ENCODE results near the gene EPB41L3.

DNA sequence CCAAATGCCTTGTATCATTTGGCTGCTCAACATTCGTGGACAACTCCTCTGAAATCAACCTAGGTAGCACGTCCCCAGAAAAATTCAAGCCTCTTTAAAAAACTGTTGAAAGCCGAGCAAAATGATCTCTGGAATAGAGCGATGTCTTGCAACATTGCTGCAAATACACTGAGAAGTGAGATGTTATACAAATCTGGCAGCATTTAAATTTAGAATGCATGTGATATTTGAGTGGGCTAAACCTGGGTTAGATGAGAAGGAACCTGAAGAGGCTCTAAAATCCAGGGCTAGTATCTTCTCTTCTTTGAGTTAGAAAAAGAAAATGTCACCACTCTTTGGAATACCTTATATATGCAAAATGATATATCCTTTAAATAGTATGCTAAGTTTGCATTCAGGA lies 166.8 kb downstream of the EPB41L3 start:
- TF ChIP-seq EZH2 (IDR thresholded peaks at IDR 0.05; ENCODE audit: low read length, missing control alignments) (no peak), CTCF (conservative IDR thresholded peaks at IDR 0.05 in 1 of 2, IDR thresholded peaks at IDR 0.05 in 1 of 2; ENCODE audit: low read depth in 1 of 2, low read length in 2 of 2) (no peak)

Measured in fibroblast of lung (primary cell).